ENCODE results near the gene SLC34A3.
"Not testable (repeated sequence)": the region's sequence is repeated elsewhere in the genome, so short reads cannot be mapped to it uniquely, and the experiment has no call there.

SLC34A3 gene

GRCh38 chr9:137251490-137252268, 21.0 kb downstream of the SLC34A3 start:
- H3K4me3 ChIP-seq (ENCODE audit: low read length) = no peak overlapping the region
- no peaks in the 10 kb centered on the region for H3K9me3 ChIP-seq (ENCODE audit: control insufficient read depth, low read length)
- peaks cover 3% of the 10 kb centered on the region for H3K27me3 ChIP-seq (replicated peaks; ENCODE audit: control insufficient read depth, insufficient read depth, low read length)
- no peak for DNase-seq (ENCODE audit: low read depth)
- no peak overlapping the region for H3K9ac ChIP-seq (ENCODE audit: low read length)
- H3K36me3 ChIP-seq (ENCODE audit: control insufficient read depth, insufficient read depth, low read length, severe bottlenecking) = no peaks in the 10 kb centered on the region
- peaks cover 29% of the 10 kb centered on the region for H3K4me1 ChIP-seq (ENCODE audit: control insufficient read depth, insufficient read depth, low read length)

- DNase-seq (ENCODE audit: low read depth) = no peak
Observed at GRCh38 chr9:137252555-137253506, 22.1 kb downstream of the SLC34A3 start.

GRCh38 chr9:137253717-137254623, 23.3 kb downstream of the SLC34A3 start:
- Histone ChIP-seq H3K4me1 (ENCODE audit: control insufficient read depth, insufficient read depth, low read length) (peaks cover 30% of the 10 kb centered on the region), H3K9ac (ENCODE audit: low read length) (peak overlapping the region; percentile 95), H3K27me3 (replicated peaks; ENCODE audit: control insufficient read depth, insufficient read depth, low read length) (peaks cover 3% of the 10 kb centered on the region), H3K4me3 (ENCODE audit: low read length) (peak overlapping the region; percentile 98), H3K36me3 (ENCODE audit: control insufficient read depth, insufficient read depth, low read length, severe bottlenecking) (peaks cover 4% of the 10 kb centered on the region), H3K9me3 (ENCODE audit: control insufficient read depth, low read length) (no peaks in the 10 kb centered on the region)
- peak; percentile 11 for DNase-seq (ENCODE audit: low read depth)

More at GRCh38 chr9:137252555-137253506, 22.1 kb downstream of the SLC34A3 start:
- no peaks in the 10 kb centered on the region for H3K9me3 ChIP-seq (ENCODE audit: control insufficient read depth, low read length)
- no peaks in the 10 kb centered on the region for H3K36me3 ChIP-seq (ENCODE audit: control insufficient read depth, insufficient read depth, low read length, severe bottlenecking)
- H3K9ac ChIP-seq (ENCODE audit: low read length) = no peak overlapping the region
- H3K27me3 ChIP-seq (replicated peaks; ENCODE audit: control insufficient read depth, insufficient read depth, low read length) = peaks cover 3% of the 10 kb centered on the region
- H3K4me3 ChIP-seq (ENCODE audit: low read length) = no peak overlapping the region
- peaks cover 30% of the 10 kb centered on the region for H3K4me1 ChIP-seq (ENCODE audit: control insufficient read depth, insufficient read depth, low read length)

GRCh38 chr9:137254624-137255447, 24.1 kb downstream of the SLC34A3 start, which contains the start of gene NELFB:
NELFB (plus strand) TSS chr9:137255327.
- H3K27me3 ChIP-seq (replicated peaks; ENCODE audit: control insufficient read depth, insufficient read depth, low read length) = no peaks in the 10 kb centered on the region
- H3K36me3 ChIP-seq (ENCODE audit: control insufficient read depth, insufficient read depth, low read length, severe bottlenecking) = peaks cover 9% of the 10 kb centered on the region
- DNase-seq (ENCODE audit: low read depth) = peak; percentile 95

GRCh38 chr9:137255448-137256114, 24.9 kb downstream of the SLC34A3 start:
- no peak for DNase-seq (ENCODE audit: low read depth)

More at GRCh38 chr9:137254624-137255447, 24.1 kb downstream of the SLC34A3 start, which contains the start of gene NELFB:
- peak within 1 kb of the TSS; percentile 95 for H3K9ac ChIP-seq (ENCODE audit: low read length)
- peak within 1 kb of the TSS; percentile 98 for H3K4me3 ChIP-seq (ENCODE audit: low read length)
- no peaks in the 10 kb centered on the region for H3K9me3 ChIP-seq (ENCODE audit: control insufficient read depth, low read length)
- peaks cover 30% of the 10 kb centered on the region for H3K4me1 ChIP-seq (ENCODE audit: control insufficient read depth, insufficient read depth, low read length)

GRCh38 chr9:137256362-137256761, 25.7 kb downstream of the SLC34A3 start:
- Histone ChIP-seq H3K4me1 (ENCODE audit: control insufficient read depth, insufficient read depth, low read length) (peaks cover 20% of the 10 kb centered on the region), H3K4me3 (ENCODE audit: low read length) (peak overlapping the region; percentile 98), H3K27me3 (replicated peaks; ENCODE audit: control insufficient read depth, insufficient read depth, low read length) (no peaks in the 10 kb centered on the region), H3K9me3 (ENCODE audit: control insufficient read depth, low read length) (no peaks in the 10 kb centered on the region), H3K36me3 (ENCODE audit: control insufficient read depth, insufficient read depth, low read length, severe bottlenecking) (peaks cover 9% of the 10 kb centered on the region), H3K9ac (ENCODE audit: low read length) (peak overlapping the region; percentile 95)
- DNase-seq (ENCODE audit: low read depth) = no peak

More at GRCh38 chr9:137255448-137256114, 24.9 kb downstream of the SLC34A3 start:
- Histone ChIP-seq H3K4me1 (ENCODE audit: control insufficient read depth, insufficient read depth, low read length) (peaks cover 24% of the 10 kb centered on the region), H3K4me3 (ENCODE audit: low read length) (peak overlapping the region; percentile 98), H3K36me3 (ENCODE audit: control insufficient read depth, insufficient read depth, low read length, severe bottlenecking) (peaks cover 9% of the 10 kb centered on the region), H3K9me3 (ENCODE audit: control insufficient read depth, low read length) (no peaks in the 10 kb centered on the region), H3K9ac (ENCODE audit: low read length) (peak overlapping the region; percentile 95), H3K27me3 (replicated peaks; ENCODE audit: control insufficient read depth, insufficient read depth, low read length) (no peaks in the 10 kb centered on the region)

- no peaks in the 10 kb centered on the region for H3K9me3 ChIP-seq (ENCODE audit: control insufficient read depth, low read length)
- H3K4me1 ChIP-seq (ENCODE audit: control insufficient read depth, insufficient read depth, low read length) = peaks cover 20% of the 10 kb centered on the region
- no peaks in the 10 kb centered on the region for H3K27me3 ChIP-seq (replicated peaks; ENCODE audit: control insufficient read depth, insufficient read depth, low read length)
- H3K9ac ChIP-seq (ENCODE audit: low read length) = peak overlapping the region; percentile 95
- peak overlapping the region; percentile 98 for H3K4me3 ChIP-seq (ENCODE audit: low read length)
- DNase-seq (ENCODE audit: low read depth) = no peak
- peaks cover 9% of the 10 kb centered on the region for H3K36me3 ChIP-seq (ENCODE audit: control insufficient read depth, insufficient read depth, low read length, severe bottlenecking)
Observed at GRCh38 chr9:137256856-137257255, 26.2 kb downstream of the SLC34A3 start.

- peak; percentile 34 for DNase-seq (ENCODE audit: low read depth)
- not testable (repeated sequence) for H3K4me1 ChIP-seq (ENCODE audit: control insufficient read depth, insufficient read depth, low read length); H3K9ac ChIP-seq (ENCODE audit: low read length); H3K9me3 ChIP-seq (ENCODE audit: control insufficient read depth, low read length); H3K4me3 ChIP-seq (ENCODE audit: low read length); H3K27me3 ChIP-seq (replicated peaks; ENCODE audit: control insufficient read depth, insufficient read depth, low read length)
- H3K36me3 ChIP-seq (ENCODE audit: control insufficient read depth, insufficient read depth, low read length, severe bottlenecking) = peaks cover 36% of the 10 kb centered on the region
Observed at GRCh38 chr9:137262173-137262908, 31.6 kb downstream of the SLC34A3 start.

GRCh38 chr9:137262909-137263285, 32.2 kb downstream of the SLC34A3 start:
- H3K4me3 ChIP-seq (ENCODE audit: low read length) = no peak overlapping the region
- peaks cover 2% of the 10 kb centered on the region for H3K4me1 ChIP-seq (ENCODE audit: control insufficient read depth, insufficient read depth, low read length)
- DNase-seq (ENCODE audit: low read depth) = no peak
- H3K9ac ChIP-seq (ENCODE audit: low read length) = no peak overlapping the region
- H3K27me3 ChIP-seq (replicated peaks; ENCODE audit: control insufficient read depth, insufficient read depth, low read length) = no peaks in the 10 kb centered on the region
- no peaks in the 10 kb centered on the region for H3K9me3 ChIP-seq (ENCODE audit: control insufficient read depth, low read length)
- peaks cover 38% of the 10 kb centered on the region for H3K36me3 ChIP-seq (ENCODE audit: control insufficient read depth, insufficient read depth, low read length, severe bottlenecking)
